WTC11 (cell line): Measurements from ENCODE around the gene OSMR. TPM values are rescaled to one million over a fixed set of nuclear protein-coding genes. Genes with fewer than 3 reads are reported as not detected.

Source experiments
- ATAC-seq: fragments of 200-7000 bp; cut with Tn5 transposase; 2 replicates; pipeline ENCODE4 v1.10.0; 2021; ENCODE audit warnings: mild to moderate bottlenecking, moderate library complexity
- CTCF ChIA-PET: fragments of 300-600 bp; sonication (Branson Sonifier 250); formaldehyde crosslinking; loops from one replicate; lab custom pipeline; 2021; ENCODE audit warnings: antibody characterized with exemption; lab: Charles Lee
- POLR2A ChIA-PET: fragments of 350-600 bp; sonication (Branson Sonifier 250); formaldehyde crosslinking; loops from one replicate; lab custom pipeline; 2021; ENCODE audit warnings: antibody characterized with exemption; lab: Charles Lee
- DNase-seq: peaks from one replicate; pipeline ENCODE4 v3.0.0; 2021; ENCODE audit warnings: low spot score
- H3K27ac Mint-ChIP-seq: 2 replicates; pipeline ENCODE4 v1.8.0; 2021; ENCODE audit warnings: mixed read lengths
- H3K27me3 Mint-ChIP-seq: 2 replicates; pipeline ENCODE4 v1.8.0; 2021; ENCODE audit warnings: low read depth, mild to moderate bottlenecking, moderate library complexity, mixed read lengths
- H3K36me3 Mint-ChIP-seq: 2 replicates; pipeline ENCODE4 v1.8.0; 2021; ENCODE audit warnings: mixed read lengths
- H3K4me1 Mint-ChIP-seq: 2 replicates; pipeline ENCODE4 v1.8.0; 2022; ENCODE audit warnings: mixed read lengths
- H3K4me3 Mint-ChIP-seq: 2 replicates; pipeline ENCODE4 v1.8.0; 2021; ENCODE audit warnings: mild to moderate bottlenecking, moderate library complexity, mixed read lengths
- H3K9me3 Mint-ChIP-seq: 2 replicates; pipeline ENCODE4 v1.8.0; 2021; ENCODE audit warnings: mixed read lengths
- ARID4B ChIP-seq: sonication (generic); formaldehyde crosslinking; IDR thresholded peaks from 2 replicates; pipeline ENCODE4 v1.8.0; 2023; ENCODE audit warnings: missing genetic modification reagents, mild to moderate bottlenecking, borderline replicate concordance
- ATF1 ChIP-seq: sonication (generic); formaldehyde crosslinking; IDR thresholded peaks from 2 replicates; pipeline ENCODE4 v1.8.1; 2023; ENCODE audit warnings: mild to moderate bottlenecking, moderate library complexity, missing genetic modification reagents
- ATF6 ChIP-seq: sonication (generic); formaldehyde crosslinking; IDR thresholded peaks from 2 replicates; pipeline ENCODE4 v1.8.1; 2023; ENCODE audit warnings: mild to moderate bottlenecking, missing genetic modification reagents
- CTCF ChIP-seq: fragments of 200-600 bp; IDR thresholded peaks from 2 replicates; pipeline ENCODE4 v1.8.0; 2022; ENCODE audit warnings: antibody characterized with exemption
- E2F1 ChIP-seq: sonication (generic); formaldehyde crosslinking; IDR thresholded peaks from 2 replicates; pipeline ENCODE4 v1.8.0; 2022; ENCODE audit warnings: mild to moderate bottlenecking, missing genetic modification reagents
- ESRRA ChIP-seq: sonication (generic); formaldehyde crosslinking; IDR thresholded peaks from 2 replicates; pipeline ENCODE4 v1.8.1; 2022; ENCODE audit warnings: mild to moderate bottlenecking, missing genetic modification reagents, borderline replicate concordance
- HMGXB4 ChIP-seq: sonication (generic); formaldehyde crosslinking; IDR thresholded peaks from 2 replicates; pipeline ENCODE4 v1.8.1; 2023; ENCODE audit warnings: mild to moderate bottlenecking, moderate library complexity, missing genetic modification reagents
- IRF1 ChIP-seq: sonication (generic); formaldehyde crosslinking; IDR thresholded peaks from 2 replicates; pipeline ENCODE4 v1.8.0; 2023; ENCODE audit warnings: missing genetic modification reagents
- JAZF1 ChIP-seq: fragments of 250-450 bp; sonication (Bioruptor Pico); IDR thresholded peaks from 2 replicates; pipeline ENCODE4 v1.9.0; 2021; ENCODE audit warnings: moderate library complexity, mild to moderate bottlenecking, inconsistent platforms
- MXD4 ChIP-seq: fragments of 250-450 bp; sonication (Bioruptor Pico); IDR thresholded peaks from 2 replicates; pipeline ENCODE4 v1.8.0; 2021; ENCODE audit warnings: mild to moderate bottlenecking, moderate library complexity, borderline replicate concordance
- PRDM15 ChIP-seq: sonication (generic); formaldehyde crosslinking; IDR thresholded peaks from 2 replicates; pipeline ENCODE4 v1.8.0; 2022; ENCODE audit warnings: missing genetic modification reagents
- PRRX2 ChIP-seq: fragments of 250-450 bp; sonication (Bioruptor Pico); IDR thresholded peaks from 2 replicates; pipeline ENCODE4 v1.8.0; 2021; ENCODE audit warnings: mild to moderate bottlenecking
- ZNF512 ChIP-seq: sonication (generic); formaldehyde crosslinking; IDR thresholded peaks from 2 replicates; pipeline ENCODE4 v1.8.1; 2022; ENCODE audit warnings: missing genetic modification reagents, borderline replicate concordance
- ZSCAN18 ChIP-seq: fragments of 250-450 bp; sonication (Bioruptor Pico); IDR thresholded peaks from 2 replicates; pipeline ENCODE4 v2.1.2; 2022; ENCODE audit warnings: mild to moderate bottlenecking, moderate library complexity
- total RNA-seq: library from RNA; stranded (reverse); gene quantifications from 3 replicates; pipeline ENCODE4 v1.2.3, GENCODE V29; 2021

OSMR gene
- total RNA-seq, 1 experiment from 2014 or later: 2.3 TPM

- TF ChIP-seq ZNF512 (CRISPR knock-in tag) (no peak), IRF1 (CRISPR knock-in tag) (no peak), PRRX2 (no peak), MXD4 (CRISPR knock-in tag) (no peak), ATF6 (CRISPR knock-in tag) (no peak), ZSCAN18 (CRISPR knock-in tag) (no peak), JAZF1 (CRISPR knock-in tag) (no peak), E2F1 (CRISPR knock-in tag) (no peak), CTCF (no peak), HMGXB4 (CRISPR knock-in tag) (no peak), ESRRA (no peak), ATF1 (CRISPR knock-in tag) (no peak), PRDM15 (CRISPR knock-in tag) (no peak), ARID4B (CRISPR knock-in tag) (no peak)
- Mint-ChIP-seq H3K27ac (no peak overlapping the region), H3K27me3 (no peaks in the 10 kb centered on the region; the same call in 1 of the 2 replicates), H3K4me3 (no peak overlapping the region), H3K36me3 (no peaks in the 10 kb centered on the region), H3K4me1 (0 out of 2 replicates have a peak, but pooled peaks cover 2% of the 10 kb centered on the region), H3K9me3 (no peaks in the 10 kb centered on the region)
- DNase-seq (no peak), ATAC-seq (no peak)
- ChIA-PET CTCF (no interaction called here), POLR2A (no interaction called here)
These were observed 9.9 kb upstream of the OSMR start for GRCh38 chr5:38835887-38836286.
